Measurements from ENCODE around the gene KIAA1671. TPM values are rescaled to one million over a fixed set of nuclear protein-coding genes. Genes with fewer than 3 reads are reported as not detected.

KIAA1671 gene
- total and polyA plus RNA-seq, 2 of the 13 experiments (the other 11 are each of a cell fraction or from before 2014, with no cell fraction given) = 13.5 to 13.6 TPM

DNA sequence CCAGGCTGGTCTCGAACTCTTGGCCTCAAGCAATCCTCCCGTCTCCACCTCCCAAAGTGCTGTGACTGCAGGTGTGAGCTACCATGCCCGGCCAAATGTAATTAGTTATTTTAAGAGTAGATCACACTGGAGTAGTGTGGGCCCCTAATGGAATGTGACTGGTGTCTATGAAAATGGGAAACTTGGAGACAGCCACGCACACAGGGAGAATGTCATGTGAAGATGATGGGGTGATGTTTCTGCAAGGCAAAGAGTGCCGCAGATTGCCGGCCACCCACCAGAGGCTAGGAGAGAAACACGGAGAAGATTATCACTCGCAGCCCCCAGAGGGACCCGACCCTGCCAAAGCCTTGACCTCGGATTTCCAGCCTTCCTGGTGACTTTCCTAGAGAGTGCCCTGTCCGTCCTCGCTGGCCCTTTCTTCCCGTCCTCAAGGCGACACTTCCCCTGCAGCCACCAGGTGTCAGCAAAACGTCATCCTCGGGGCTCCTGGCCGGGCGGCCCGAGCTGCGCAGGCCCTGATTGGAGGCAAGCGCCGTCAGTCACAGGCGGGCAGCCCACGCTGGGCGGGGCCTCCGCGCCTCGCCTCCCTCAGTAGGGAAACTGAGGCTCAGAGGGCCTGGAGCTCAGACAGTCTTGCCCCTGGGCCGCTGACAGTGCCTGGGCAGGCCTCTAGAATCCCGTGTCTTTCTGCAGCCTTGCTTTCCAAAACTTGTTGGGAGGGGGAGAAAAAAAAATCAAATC lies 283.2 kb downstream of the KIAA1671 start:
- no peak overlapping the region for H3K27ac ChIP-seq (ENCODE audit: extremely low read length, insufficient read depth, low read length)
- H4K20me1 ChIP-seq (ENCODE audit: insufficient read depth, low read length) = no peaks in the 10 kb centered on the region
- DNase-seq (ENCODE audit: low spot score) (peak; percentile 71), ATAC-seq (peak; percentile 98), FAIRE-seq (peak; percentile 64)
- peaks cover 2 to 19% of the 10 kb centered on the region in 2 experiments; a peak in 1 of 5 replicates for H3K27me3 ChIP-seq (ENCODE audit: control insufficient read depth in 1 of 2, insufficient read depth in 2 of 2, low read length in 2 of 2)
- POLR2A ChIA-PET = no interaction called here
- peak overlapping the region; percentile 53 for H3K4me2 ChIP-seq (ENCODE audit: low read depth, low read length)
- intact Hi-C loops (cut with micrococcal nuclease; ENCODE audit: unreplicated experiment) = loop anchor here (2.0 to 5.0 kb wide), 2 partner anchors 77 to 101 kb away; no protein-coding TSS in a partner anchor
- H2AFZ ChIP-seq (ENCODE audit: low read length) = no peak overlapping the region
- no peaks in the 10 kb centered on the region for H3K9me3 ChIP-seq (ENCODE audit: low read length)
- H3K79me2 ChIP-seq (ENCODE audit: insufficient read depth, low read length) = no peaks in the 10 kb centered on the region
- H3K9ac ChIP-seq (ENCODE audit: insufficient read depth, low read depth, low read length) = no peak overlapping the region
- peak overlapping the region in 1 of 3 experiments; percentile 49; a peak in 1 of 6 replicates for H3K4me3 ChIP-seq (replicated peaks in 1 of 3; ENCODE audit: insufficient read depth in 1 of 3, low read depth in 2 of 3, low read length in 3 of 3)
- no peaks in the 10 kb centered on the region for H3K36me3 ChIP-seq (replicated peaks in 1 of 2; ENCODE audit: control insufficient read depth in 1 of 2, insufficient read depth in 2 of 2, low read length in 2 of 2)
- 25% methylated on average over 12 of the region's 30 CpGs for WGBS (ENCODE audit: low lambda C conversion rate)
- peaks cover 5% of the 10 kb centered on the region; the same call in 1 of the 2 replicates for H3K4me1 ChIP-seq (ENCODE audit: insufficient read depth, low read length)
- in situ Hi-C loops (cut with HindIII; ENCODE audit: extremely low pct_ligation_motif_present, low pct_unique_long_range_greater_than_20kb) = loop anchor here (5.0 kb wide), 1 partner anchor 97 kb away; no protein-coding TSS in a partner anchor
- CTCF ChIA-PET (ENCODE audit: low intra/inter-chr PET ratio, low total read pairs) = interaction anchor here (0.6 to 1.7 kb wide), 3 partner anchors 99 to 467 kb away, joined by 3 to 14 read pairs (median 4); no protein-coding TSS in a partner anchor
- BruUV-seq (replicated peaks) = no TSS peak
- TF ChIP-seq MYC (CRISPR knock-in tag; IDR thresholded peaks at IDR 0.05; ENCODE audit: borderline replicate concordance) = peak; percentile 34; the same call in 1 of the 2 replicates
- TF ChIP-seq ZNF274 (CRISPR knock-in tag; IDR thresholded peaks at IDR 0.05) = 0 out of 2 replicates have a peak, but pooled peaks have one; percentile 32
- peak; percentile 61; the same call in 1 of the 2 replicates for TF ChIP-seq NFKB2 (CRISPR knock-in tag; IDR thresholded peaks at IDR 0.05; ENCODE audit: borderline replicate concordance)
- 0 out of 2 replicates have a peak, but pooled peaks have one; percentile 40 for TF ChIP-seq SPEN (CRISPR knock-in tag; IDR thresholded peaks at IDR 0.05; ENCODE audit: low read depth)
- peak; percentile 99 for TF ChIP-seq STAG1 (CRISPR knock-in tag; IDR thresholded peaks at IDR 0.05)
- no peak for TF ChIP-seq NONO (IDR thresholded peaks at IDR 0.05)
- TF ChIP-seq NONO (CRISPR knock-in tag; conservative IDR thresholded peaks at IDR 0.05) = 0 out of 2 replicates have a peak, but pooled peaks have one; percentile 40
- TF ChIP-seq RNF2 (conservative IDR thresholded peaks at IDR 0.05; ENCODE audit: low read depth) = no peak
- TF ChIP-seq KLF16 (CRISPR knock-in tag; IDR thresholded peaks at IDR 0.05) = peak in 1 of 2 experiments; percentile 35; a peak in 1 of 4 replicates
- TF ChIP-seq, protein P1, sequence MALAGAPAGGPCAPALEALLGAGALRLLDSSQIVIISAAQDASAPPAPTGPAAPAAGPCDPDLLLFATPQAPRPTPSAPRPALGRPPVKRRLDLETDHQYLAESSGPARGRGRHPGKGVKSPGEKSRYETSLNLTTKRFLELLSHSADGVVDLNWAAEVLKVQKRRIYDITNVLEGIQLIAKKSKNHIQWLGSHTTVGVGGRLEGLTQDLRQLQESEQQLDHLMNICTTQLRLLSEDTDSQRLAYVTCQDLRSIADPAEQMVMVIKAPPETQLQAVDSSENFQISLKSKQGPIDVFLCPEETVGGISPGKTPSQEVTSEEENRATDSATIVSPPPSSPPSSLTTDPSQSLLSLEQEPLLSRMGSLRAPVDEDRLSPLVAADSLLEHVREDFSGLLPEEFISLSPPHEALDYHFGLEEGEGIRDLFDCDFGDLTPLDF (CRISPR knock-in tag; IDR thresholded peaks at IDR 0.05) = no peak
- peak; percentile 97 for TF ChIP-seq NFYC (CRISPR knock-in tag; IDR thresholded peaks at IDR 0.05)
- TF ChIP-seq, protein P2, sequence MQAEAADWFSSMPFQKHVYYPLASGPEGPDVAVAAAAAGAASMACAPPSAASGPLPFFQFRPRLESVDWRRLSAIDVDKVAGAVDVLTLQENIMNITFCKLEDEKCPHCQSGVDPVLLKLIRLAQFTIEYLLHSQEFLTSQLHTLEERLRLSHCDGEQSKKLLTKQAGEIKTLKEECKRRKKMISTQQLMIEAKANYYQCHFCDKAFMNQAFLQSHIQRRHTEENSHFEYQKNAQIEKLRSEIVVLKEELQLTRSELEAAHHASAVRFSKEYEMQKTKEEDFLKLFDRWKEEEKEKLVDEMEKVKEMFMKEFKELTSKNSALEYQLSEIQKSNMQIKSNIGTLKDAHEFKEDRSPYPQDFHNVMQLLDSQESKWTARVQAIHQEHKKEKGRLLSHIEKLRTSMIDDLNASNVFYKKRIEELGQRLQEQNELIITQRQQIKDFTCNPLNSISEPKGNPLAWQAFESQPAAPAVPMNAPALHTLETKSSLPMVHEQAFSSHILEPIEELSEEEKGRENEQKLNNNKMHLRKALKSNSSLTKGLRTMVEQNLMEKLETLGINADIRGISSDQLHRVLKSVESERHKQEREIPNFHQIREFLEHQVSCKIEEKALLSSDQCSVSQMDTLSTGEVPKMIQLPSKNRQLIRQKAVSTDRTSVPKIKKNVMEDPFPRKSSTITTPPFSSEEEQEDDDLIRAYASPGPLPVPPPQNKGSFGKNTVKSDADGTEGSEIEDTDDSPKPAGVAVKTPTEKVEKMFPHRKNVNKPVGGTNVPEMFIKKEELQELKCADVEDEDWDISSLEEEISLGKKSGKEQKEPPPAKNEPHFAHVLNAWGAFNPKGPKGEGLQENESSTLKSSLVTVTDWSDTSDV (CRISPR knock-in tag; IDR thresholded peaks at IDR 0.05) = peak; percentile 65; the same call in 1 of the 2 replicates
- TF ChIP-seq CBFB (CRISPR knock-in tag; IDR thresholded peaks at IDR 0.05) = no peak
- peak; percentile 90 for TF ChIP-seq KDM2A (CRISPR knock-in tag; IDR thresholded peaks at IDR 0.05; ENCODE audit: borderline replicate concordance, low read depth)
- TF ChIP-seq ZNF280B (CRISPR knock-in tag; IDR thresholded peaks at IDR 0.05; ENCODE audit: borderline replicate concordance) = peak; percentile 54; the same call in 1 of the 2 replicates
- TF ChIP-seq KDM5B (CRISPR knock-in tag; IDR thresholded peaks at IDR 0.05; ENCODE audit: borderline replicate concordance) = 0 out of 2 replicates have a peak, but pooled peaks have one; percentile 47
- TF ChIP-seq FOSL2 (CRISPR knock-in tag; IDR thresholded peaks at IDR 0.05) = 0 out of 2 replicates have a peak, but pooled peaks have one; percentile 21
- TF ChIP-seq GABPB1 (CRISPR knock-in tag; IDR thresholded peaks at IDR 0.05) = peak; percentile 73
- TF ChIP-seq ZNF143 (CRISPR knock-in tag; IDR thresholded peaks at IDR 0.05) = no peak
